Stimulated activated CD4-positive, alpha-beta T cell treated with anti-CD3 and anti-CD28 coated beads, Interleukin-4, amount 100 ng/mL, for 4 hours (primary cell): ENCODE results near the gene ARAP1.

Experiments used
- DNase-seq, 2 experiments: peaks; one replicate each; pipeline ENCODE4 v3.0.0-alpha.2; 2020

The ARAP1 gene

DNA sequence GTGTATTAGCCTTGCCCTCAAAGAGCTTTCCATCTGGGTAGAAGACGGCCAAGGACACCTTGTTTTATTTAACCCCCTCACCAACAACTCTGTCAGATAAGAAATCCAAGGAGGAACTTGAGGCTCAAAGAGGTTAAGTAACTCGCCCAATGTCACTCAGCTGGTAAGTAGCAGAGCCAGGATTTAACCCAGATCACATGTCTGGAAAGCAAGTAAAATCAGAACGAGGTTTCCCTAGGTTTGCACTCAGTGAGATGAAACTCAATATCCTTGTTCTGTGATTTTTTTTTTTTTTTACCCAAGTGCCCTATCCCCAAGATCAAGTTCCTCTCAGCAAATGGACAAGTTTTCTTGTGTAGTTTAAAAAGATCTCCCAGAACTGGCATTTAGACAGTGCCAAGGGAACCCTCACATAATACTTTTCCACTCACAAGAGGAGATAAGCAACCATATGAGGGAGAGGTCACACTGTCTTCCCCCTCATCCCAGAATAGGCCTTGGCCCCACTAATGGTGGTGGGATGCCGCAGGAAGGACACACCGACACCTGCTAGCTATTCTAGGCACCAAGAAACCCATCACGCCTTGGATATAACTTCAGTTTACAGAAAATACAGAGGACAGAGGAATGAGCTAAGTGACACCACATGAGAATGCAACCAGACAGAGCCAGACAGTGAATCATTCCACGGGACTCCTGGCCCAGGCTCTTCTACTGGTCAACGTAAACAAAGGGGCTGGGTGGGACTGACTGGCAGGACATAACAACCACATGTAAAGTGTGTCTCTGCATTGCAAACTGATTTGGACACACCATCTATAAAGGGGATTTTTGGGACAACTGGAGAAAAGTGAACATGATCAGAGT is 8.6 kb upstream of the ARAP1 start:
- DNase-seq, result no peak

GRCh38 chr11:72759468-72759985 is 7.3 kb upstream of the ARAP1 start:
- no peak for DNase-seq

- no peak for DNase-seq
These were observed 6.6 kb upstream of the ARAP1 start for GRCh38 chr11:72758690-72759389.

- DNase-seq, result no peak
These were observed 6.1 kb upstream of the ARAP1 start for GRCh38 chr11:72758304-72758689.

DNA sequence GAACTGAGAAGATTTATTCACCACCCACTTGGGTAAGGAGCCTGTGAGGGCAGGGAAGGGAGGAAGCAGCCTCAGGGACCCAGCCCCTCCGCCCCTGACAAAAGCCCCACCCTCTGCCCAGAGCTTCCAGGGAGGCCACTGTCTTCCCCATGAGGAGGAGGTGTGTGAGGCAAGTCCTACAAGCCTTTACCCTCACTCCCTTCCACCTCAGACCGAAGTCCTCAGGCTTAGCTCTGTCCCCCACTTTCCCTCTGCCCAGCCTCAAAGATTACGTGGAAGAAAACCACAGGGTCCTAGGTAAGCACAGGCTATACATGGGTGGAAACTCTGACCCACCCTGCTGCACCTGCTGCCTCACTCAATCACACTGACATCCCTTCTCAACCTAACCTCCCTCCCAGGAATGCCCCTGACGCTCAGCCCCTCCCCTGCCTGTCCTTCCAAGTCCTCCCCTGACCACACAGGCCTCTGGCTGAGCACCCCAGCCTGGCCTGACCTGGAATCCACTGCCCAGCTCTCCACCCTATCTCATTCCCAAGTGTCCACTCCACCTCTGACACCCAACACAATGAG is 3.6 kb upstream of the ARAP1 start:
- DNase-seq, result no peak

- DNase-seq, result no peak
These were observed 2.4 kb upstream of the ARAP1 start for GRCh38 chr11:72754544-72755155.

- DNase-seq, result no peak
These were observed 1.9 kb upstream of the ARAP1 start for GRCh38 chr11:72754149-72754543.

DNA sequence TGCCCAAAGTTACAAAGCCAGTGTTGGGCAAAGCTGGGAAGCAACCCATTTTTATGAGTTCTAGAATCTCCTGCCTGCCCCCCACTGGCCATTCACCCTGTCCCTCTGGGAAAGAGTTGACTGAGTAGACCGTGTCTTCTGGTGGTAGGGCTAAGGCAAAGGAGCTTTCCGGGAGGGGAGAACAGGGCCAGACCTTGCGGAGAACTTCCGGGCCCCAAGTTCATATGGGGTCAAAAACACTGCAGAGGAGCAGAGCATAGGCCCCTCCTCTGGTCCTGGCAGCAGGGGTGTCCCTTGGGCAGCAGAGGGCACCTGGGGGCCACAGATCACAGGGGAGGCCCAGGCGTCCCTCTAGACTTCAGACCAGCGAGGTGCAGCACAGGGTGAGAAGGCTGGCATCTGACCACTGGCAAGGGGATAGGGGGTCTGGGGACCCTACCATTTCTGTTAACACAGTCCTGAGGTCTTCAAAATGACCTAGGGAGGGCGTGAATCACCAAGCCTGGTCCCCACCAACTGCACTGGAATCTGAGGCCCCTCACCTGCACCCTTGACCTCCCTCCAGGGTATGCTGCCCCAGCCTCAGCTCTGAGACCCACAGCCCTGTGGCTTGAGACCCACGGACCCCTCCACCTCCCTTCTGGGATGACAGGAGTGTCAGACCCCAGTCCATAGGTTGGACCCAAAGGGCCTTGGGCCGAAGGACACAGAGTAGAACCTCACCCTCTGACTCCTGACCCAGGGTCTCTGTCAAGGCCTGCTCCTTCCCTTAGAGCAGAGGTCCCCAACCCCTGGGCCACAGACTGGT is 1.3 kb upstream of the ARAP1 start:
- DNase-seq, result no peak

GRCh38 chr11:72751116-72752087 is 806 bp downstream of the ARAP1 start:
- DNase-seq, result no peak

DNA sequence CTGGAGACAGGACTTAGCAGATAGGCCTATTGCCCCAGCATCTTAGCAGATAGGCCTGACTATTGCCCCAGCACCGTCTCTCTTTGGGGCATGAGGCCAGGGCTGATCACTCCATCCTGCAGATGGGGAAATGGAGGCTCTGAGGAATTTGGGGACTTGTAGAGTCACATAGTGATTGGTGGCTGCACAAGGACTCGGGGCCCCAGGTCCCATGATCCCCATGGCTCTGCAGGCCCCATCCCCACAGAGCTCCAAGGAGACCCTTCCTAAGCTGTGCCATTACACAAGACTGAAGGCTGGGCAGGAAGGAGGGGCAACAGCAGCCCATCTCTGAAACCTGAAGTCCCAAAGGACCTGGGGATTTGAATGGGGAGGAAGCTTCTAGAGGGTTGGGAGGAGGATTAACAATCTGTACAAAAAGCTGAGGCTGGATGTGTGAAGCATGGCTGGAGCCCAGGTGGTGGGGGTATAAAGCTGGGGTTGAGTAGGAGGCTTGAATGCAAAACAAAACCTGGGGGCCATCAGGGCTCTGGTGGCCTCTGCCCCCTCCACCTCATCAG is 1.6 kb downstream of the ARAP1 start:
- no peak for DNase-seq

DNA sequence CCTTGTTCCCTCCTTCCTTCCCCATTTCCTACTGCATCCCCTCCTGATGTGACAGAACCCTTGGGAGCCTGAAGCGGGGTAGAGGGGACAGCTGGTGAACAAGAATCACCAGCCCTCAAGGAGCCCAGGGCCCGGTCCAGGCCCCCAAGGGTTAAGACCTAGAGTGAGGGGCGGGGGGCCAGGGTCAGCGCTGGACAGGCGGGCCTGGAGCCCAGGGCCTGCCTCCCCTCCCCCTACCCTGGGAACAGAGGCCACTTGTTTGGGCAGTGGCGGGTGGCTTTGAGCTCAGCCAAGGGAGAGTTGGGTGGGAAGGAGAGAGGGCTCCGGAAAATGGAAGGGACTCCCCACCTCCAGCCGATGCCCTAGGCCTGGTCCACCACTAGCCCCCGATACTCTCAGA is 2.1 kb downstream of the ARAP1 start:
- no peak for DNase-seq

GRCh38 chr11:72747289-72747855 is 4.8 kb downstream of the ARAP1 start:
- DNase-seq, result no peak

DNA sequence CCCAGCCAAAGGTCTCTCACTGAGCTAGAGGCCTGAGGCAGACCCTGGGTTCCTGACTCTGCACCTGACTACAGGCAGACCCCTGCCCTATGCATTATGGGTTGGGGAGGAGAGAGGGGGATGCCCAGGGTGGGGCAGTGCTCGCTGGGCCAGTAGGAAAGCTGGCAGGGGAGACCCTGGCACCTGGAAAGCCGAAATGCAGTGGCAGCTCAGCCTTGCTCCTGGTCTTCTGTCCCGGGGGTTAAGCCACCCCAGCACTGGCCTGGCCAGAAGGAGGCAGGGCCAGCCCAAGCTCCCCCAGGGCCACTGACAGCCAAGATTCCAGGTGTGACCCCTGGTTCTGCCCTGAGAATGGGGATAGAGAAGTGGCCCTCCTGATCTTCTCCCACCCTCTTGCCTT is 5.4 kb downstream of the ARAP1 start:
- no peak for DNase-seq

- no peak for DNase-seq
These were observed 6.2 kb downstream of the ARAP1 start for GRCh38 chr11:72745925-72746550.

GRCh38 chr11:72745511-72745910 is 6.7 kb downstream of the ARAP1 start:
- no peak for DNase-seq

DNA sequence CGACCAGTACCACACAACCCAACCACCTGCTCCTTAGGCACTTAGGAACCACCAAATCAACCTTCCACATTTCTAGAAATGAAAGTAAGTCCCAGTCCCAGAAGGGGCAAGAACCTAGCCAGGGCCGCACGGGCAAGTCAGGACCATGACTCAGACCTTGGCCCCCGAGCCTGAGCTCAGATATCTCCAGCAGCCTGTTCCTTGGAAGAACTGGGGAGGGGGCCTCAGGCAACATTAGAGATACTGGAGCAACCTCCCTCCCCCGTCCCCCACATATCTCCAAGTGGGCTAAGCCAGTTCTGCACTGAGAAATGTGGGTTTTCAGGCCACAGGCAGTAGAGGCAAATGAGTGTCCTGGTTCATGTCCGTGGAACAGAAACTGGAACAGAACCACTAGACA is 7.7 kb downstream of the ARAP1 start:
- no peak for DNase-seq

DNA sequence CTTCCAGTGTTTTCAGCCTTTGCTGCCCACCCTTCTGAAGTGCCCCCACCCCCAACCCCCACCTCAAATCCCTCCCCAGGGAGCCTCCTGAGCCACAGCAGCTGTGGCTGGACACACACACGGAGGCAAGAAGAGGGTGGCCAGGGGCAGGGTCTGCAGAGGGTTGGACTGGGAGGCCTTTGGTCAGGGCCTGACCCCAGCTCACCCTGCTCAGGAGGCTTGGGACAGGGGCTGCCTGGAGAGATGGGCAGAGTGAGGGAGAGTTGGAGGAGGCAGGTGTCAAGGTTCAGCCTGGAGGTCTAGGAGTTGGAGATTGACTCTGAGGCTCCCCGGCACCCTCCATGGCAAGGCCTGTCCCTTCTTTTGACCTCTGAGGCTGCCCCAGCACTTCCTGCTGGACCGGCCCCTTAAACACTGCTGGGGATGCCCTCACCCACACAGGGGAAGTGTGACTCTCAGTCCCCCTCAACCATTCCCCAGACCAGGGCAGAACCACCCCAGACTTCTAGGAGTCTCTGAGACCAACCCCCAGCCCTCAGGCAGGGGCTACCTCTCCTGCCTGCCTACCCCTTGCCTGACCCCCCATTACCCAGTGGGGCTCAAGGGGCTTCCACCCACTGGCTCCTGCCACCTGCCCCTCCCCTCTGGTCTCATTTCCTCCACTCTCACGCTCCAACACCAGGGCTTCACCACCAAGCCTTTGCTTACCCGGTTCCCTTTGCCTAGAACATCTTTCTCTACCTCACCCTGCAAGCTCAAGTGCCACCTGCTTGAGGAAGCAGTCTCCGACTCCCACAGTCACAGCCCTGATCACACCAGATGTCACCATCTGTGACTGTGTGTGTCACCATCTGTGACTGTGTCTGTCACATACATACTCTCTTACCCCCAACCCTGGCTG is 8.6 kb downstream of the ARAP1 start:
- DNase-seq, result no peak

- DNase-seq, result no peak
These were observed 9.5 kb downstream of the ARAP1 start for GRCh38 chr11:72742513-72743320.
